ENCODE measurements around the gene KDM4B. TPM values are rescaled to one million over a fixed set of nuclear protein-coding genes. Genes with fewer than 3 reads are reported as not detected.

Gene KDM4B
- total and polyA plus RNA-seq, 9 donors = 5.2 to 62.9 (median 46.4) TPM

DNA sequence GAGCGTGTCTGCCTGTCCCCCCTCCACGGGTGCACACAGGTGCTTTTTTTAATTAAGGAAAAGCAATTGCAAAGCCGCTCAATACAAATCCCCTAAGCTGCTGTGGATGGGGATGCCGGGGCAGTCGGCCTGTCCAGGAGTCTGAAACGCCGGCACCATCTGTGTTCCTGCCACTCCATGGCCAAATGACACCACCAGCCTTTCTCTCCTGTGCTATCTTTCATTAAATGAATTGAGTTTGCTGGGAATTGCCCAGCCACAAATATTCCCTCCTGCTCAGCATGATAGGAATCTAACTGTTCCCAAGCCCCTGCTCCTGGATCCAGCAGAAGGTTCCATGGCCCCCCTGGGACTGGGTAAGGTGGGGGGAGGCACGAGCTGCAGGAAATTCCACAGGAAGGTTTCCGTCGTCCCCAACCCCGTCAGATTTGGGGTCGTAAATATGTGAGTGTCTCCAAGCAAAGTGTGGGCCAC lies 139.2 kb downstream of the KDM4B start:
- WGBS, 3 donors = 89 to 90% (median 89%) methylated on average over 12 of the region's 12 CpGs
- no peak overlapping the region for H3K27ac ChIP-seq
- no peak overlapping the region for H3K4me3 ChIP-seq
- no peaks in the 10 kb centered on the region for H3K4me1 ChIP-seq (ENCODE audit: insufficient read depth)
- H3K9me3 ChIP-seq = no peaks in the 10 kb centered on the region
- TF ChIP-seq POLR2A (IDR thresholded peaks at IDR 0.05) = no peak
- TF ChIP-seq EP300 (IDR thresholded peaks at IDR 0.05) = no peak
- TF ChIP-seq, protein P1, sequence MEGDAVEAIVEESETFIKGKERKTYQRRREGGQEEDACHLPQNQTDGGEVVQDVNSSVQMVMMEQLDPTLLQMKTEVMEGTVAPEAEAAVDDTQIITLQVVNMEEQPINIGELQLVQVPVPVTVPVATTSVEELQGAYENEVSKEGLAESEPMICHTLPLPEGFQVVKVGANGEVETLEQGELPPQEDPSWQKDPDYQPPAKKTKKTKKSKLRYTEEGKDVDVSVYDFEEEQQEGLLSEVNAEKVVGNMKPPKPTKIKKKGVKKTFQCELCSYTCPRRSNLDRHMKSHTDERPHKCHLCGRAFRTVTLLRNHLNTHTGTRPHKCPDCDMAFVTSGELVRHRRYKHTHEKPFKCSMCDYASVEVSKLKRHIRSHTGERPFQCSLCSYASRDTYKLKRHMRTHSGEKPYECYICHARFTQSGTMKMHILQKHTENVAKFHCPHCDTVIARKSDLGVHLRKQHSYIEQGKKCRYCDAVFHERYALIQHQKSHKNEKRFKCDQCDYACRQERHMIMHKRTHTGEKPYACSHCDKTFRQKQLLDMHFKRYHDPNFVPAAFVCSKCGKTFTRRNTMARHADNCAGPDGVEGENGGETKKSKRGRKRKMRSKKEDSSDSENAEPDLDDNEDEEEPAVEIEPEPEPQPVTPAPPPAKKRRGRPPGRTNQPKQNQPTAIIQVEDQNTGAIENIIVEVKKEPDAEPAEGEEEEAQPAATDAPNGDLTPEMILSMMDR (IDR thresholded peaks at IDR 0.05) = no peak
- intact Hi-C loops (cut with DNase I) = no loop called here
- no peak for DNase-seq
- no peaks in the 10 kb centered on the region for H3K27me3 ChIP-seq
- no peaks in the 10 kb centered on the region for H3K36me3 ChIP-seq

DNA sequence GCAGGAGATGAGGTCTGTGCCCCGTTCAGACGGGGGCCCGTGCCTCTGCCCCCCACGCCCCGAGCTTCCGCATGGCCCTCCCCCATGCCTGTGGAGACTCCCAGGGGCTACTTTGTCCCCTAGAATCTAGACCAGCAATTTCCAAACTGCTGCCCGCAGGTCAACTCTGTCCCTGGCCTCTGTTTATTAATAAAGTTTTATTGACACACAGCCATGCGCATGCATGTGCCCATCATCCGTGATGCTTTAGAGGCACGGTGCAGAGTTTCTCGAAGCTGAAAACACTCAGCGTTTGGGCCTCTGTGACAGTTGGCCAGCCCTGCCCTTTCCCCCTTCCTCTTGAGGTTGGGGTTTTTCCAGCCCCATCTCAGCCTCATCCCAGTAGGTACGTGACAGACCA lies 140.0 kb downstream of the KDM4B start:
- 93 to 99% (median 96%) methylated on average over 13 of the region's 13 CpGs for WGBS, 3 donors
- H3K27ac ChIP-seq = no peak overlapping the region
- intact Hi-C loops (cut with DNase I) = no loop called here
- DNase-seq = no peak
- no peaks in the 10 kb centered on the region for H3K9me3 ChIP-seq
- H3K4me3 ChIP-seq = no peak overlapping the region
- H3K27me3 ChIP-seq = no peaks in the 10 kb centered on the region
- TF ChIP-seq, protein P1 (IDR thresholded peaks at IDR 0.05) = no peak
- no peak for TF ChIP-seq POLR2A (IDR thresholded peaks at IDR 0.05)
- no peak for TF ChIP-seq EP300 (IDR thresholded peaks at IDR 0.05)
- H3K4me1 ChIP-seq (ENCODE audit: insufficient read depth) = no peaks in the 10 kb centered on the region
- no peaks in the 10 kb centered on the region for H3K36me3 ChIP-seq

DNA sequence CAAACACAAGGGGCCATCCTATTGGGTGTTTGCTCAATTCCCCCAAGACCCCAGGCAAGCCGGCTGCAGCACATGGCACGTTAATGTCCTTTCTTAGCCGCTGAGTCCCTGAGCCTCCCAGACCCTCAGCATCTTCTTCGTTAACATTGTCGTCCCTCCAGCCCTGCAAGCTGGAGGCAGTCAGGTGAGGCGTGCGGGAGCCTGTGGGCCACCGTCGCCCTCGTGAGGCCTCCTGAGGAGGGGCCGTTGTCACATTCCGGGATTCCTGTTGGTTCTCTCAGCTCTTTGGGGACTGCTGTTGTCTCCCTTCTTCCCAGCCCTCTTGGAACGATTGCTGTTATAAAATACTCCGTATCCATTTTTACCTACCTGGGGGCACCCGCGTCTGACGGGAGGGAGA lies 140.6 kb downstream of the KDM4B start:
- no peaks in the 10 kb centered on the region for H3K27me3 ChIP-seq
- H3K36me3 ChIP-seq = no peaks in the 10 kb centered on the region
- H3K4me3 ChIP-seq = no peak overlapping the region
- no peaks in the 10 kb centered on the region for H3K4me1 ChIP-seq (ENCODE audit: insufficient read depth)
- DNase-seq = no peak
- intact Hi-C loops (cut with DNase I) = no loop called here
- H3K9me3 ChIP-seq = no peaks in the 10 kb centered on the region
- H3K27ac ChIP-seq = no peak overlapping the region
- TF ChIP-seq POLR2A (IDR thresholded peaks at IDR 0.05) (no peak), EP300 (IDR thresholded peaks at IDR 0.05) (no peak)
- TF ChIP-seq, protein P1 (IDR thresholded peaks at IDR 0.05) = no peak
- 90 to 94% (median 93%) methylated on average over 17 of the region's 17 CpGs for whole genome bisulfite sequencing, 3 donors

DNA sequence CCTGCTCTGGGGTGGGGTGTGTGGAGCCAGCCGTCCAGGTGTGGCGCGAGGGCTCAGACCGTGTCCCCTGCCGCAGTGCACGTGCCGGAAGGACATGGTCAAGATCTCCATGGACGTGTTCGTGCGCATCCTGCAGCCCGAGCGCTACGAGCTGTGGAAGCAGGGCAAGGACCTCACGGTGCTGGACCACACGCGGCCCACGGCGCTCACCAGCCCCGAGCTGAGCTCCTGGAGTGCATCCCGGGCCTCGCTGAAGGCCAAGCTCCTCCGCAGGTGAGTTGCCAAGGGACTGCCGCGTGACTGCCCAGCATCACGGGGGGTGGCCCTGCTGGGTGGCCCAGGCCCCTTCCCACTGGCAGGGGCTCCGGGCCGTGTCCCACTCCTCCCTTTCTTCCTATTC lies 141.6 kb downstream of the KDM4B start:
- H3K4me3 ChIP-seq = no peak overlapping the region
- no peaks in the 10 kb centered on the region for H3K4me1 ChIP-seq (ENCODE audit: insufficient read depth)
- H3K27me3 ChIP-seq = no peaks in the 10 kb centered on the region
- TF ChIP-seq POLR2A (IDR thresholded peaks at IDR 0.05) = no peak
- TF ChIP-seq, protein P1 (IDR thresholded peaks at IDR 0.05) = no peak
- TF ChIP-seq EP300 (IDR thresholded peaks at IDR 0.05) = no peak
- H3K27ac ChIP-seq = no peak overlapping the region
- no peaks in the 10 kb centered on the region for H3K36me3 ChIP-seq
- intact Hi-C loops (cut with DNase I) = no loop called here
- no peak for DNase-seq
- WGBS, 3 donors = 86 to 93% (median 88%) methylated on average over 23 to 27 of the region's 27 CpGs
- no peaks in the 10 kb centered on the region for H3K9me3 ChIP-seq
